ENCODE results near the gene AP3S2. TPM values are rescaled to one million over a fixed set of nuclear protein-coding genes. Genes with fewer than 3 reads are reported as not detected.
A peak's percentile ranks its signal among the peaks of the same experiment; 100 is the strongest.
"Not testable (repeated sequence)": the region's sequence is repeated elsewhere in the genome, so short reads cannot be mapped to it uniquely, and the experiment has no call there.

The AP3S2 gene
- total RNA-seq, 4 donors from 2014 or later, result 15.5 to 70.4 (median 28.4) TPM

DNA sequence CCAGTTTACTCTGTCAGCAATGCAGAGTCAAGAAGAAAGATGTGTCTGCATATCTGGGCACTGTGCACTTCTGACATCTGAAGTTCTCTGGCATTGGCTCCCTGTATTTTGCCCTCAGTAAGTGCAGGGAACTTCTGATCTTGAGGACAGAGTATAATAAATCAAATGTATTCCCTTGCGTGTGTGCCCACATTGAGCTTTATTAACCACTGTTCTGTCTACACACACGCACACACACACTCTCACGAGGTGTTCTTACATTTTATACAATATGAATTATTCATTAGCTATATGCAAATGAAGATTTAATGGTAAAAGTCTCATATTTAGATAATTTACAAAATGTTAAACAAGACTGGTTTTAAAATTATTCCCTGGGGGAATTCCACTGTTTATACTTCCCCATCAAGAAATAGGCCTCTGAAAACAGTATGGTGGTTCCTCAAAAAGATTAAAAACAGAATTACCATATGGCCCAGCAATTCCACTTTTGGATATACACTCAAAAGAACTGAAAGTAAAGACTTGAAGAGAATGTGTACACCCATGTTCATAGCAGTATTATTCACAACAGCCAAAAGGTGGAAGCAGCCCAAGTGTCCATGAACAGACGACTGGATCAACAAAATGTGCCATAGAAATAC, 54.5 kb downstream of the AP3S2 start:
- no peak overlapping the region for H3K4me3 ChIP-seq
- no peaks in the 10 kb centered on the region for H3K27me3 ChIP-seq
- peaks cover 50% of the 10 kb centered on the region for H3K4me1 ChIP-seq
- 82% methylated on average over 4 of the region's 4 CpGs for WGBS
- H3K9me3 ChIP-seq, result no peaks in the 10 kb centered on the region
- H3K36me3 ChIP-seq, result peaks cover 21% of the 10 kb centered on the region
- DNase-seq (ENCODE audit: low spot score in 2 of 2), result no peak
- H3K27ac ChIP-seq, result peak overlapping the region; percentile 96
- TF ChIP-seq POLR2AphosphoS5 (IDR thresholded peaks at IDR 0.05) (no peak), CTCF (IDR thresholded peaks at IDR 0.05) (no peak), EP300 (IDR thresholded peaks at IDR 0.05) (no peak), POLR2A (IDR thresholded peaks at IDR 0.05) (no peak)

DNA sequence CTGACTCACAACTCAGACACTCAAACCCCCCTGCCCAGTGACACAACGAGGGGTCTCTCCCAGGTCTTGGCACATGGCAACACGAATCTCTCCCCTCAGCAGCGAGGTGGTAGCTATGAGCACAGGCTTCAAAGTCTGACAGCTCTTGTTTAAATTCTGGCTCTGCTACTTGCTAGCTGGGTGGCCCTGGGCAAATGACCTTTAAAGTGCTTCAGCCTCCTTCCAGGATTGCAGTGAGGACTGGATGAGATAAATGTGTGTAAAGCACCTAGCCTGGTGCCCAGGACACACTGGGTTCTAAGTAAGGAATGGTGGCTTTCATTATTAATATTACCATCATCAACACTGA, 56.0 kb downstream of the AP3S2 start:
- Histone ChIP-seq H3K27ac (peak overlapping the region; percentile 96), H3K36me3 (peaks cover 30% of the 10 kb centered on the region), H3K4me3 (no peak overlapping the region), H3K4me1 (peaks cover 58% of the 10 kb centered on the region), H3K9me3 (no peaks in the 10 kb centered on the region), H3K27me3 (no peaks in the 10 kb centered on the region)
- WGBS, result 44% methylated on average over 3 of the region's 3 CpGs
- no peak for DNase-seq (ENCODE audit: low spot score in 2 of 2)
- TF ChIP-seq POLR2AphosphoS5 (IDR thresholded peaks at IDR 0.05), result no peak
- no peak for TF ChIP-seq POLR2A (IDR thresholded peaks at IDR 0.05)
- no peak for TF ChIP-seq EP300 (IDR thresholded peaks at IDR 0.05)
- TF ChIP-seq CTCF (IDR thresholded peaks at IDR 0.05), result no peak

DNA sequence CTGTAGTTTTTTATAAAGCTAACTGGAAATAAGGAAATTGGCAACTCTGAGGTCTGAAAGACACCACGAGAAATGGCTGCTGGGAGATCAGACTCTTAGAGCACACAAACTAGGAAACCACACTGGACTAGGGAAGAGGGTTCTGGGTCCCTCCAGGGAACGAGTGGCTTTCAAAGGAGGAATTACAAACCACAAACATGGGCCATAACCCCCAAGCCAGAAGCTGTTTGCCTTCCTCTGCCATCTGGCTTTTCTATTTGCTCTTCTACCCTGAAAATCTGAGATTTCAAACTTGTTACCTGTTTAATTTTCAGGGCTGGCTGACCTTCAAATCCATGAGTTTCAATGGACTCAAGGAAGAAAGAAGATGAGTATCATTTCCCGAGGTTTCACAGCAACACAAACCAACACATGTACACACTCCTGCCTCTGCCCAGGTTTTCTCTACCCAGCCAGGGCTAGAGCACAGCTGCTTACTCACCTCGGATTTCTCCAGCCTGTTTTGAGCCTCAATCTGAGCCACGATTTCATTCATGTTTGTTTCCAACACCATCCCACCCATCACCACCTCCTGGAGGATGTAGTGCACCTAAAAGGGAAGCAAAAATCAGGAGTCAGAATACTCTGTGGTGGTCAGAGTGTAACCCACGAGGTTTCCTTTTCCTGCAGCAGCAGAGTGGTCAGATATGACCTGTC, 56.5 kb downstream of the AP3S2 start:
- H3K9me3 ChIP-seq, result no peaks in the 10 kb centered on the region
- no peaks in the 10 kb centered on the region for H3K27me3 ChIP-seq
- H3K36me3 ChIP-seq, result peaks cover 30% of the 10 kb centered on the region
- peak overlapping the region; percentile 96 for H3K27ac ChIP-seq
- 36% methylated on average over 6 of the region's 6 CpGs for WGBS
- peak overlapping the region; percentile 16 for H3K4me3 ChIP-seq
- TF ChIP-seq CTCF (IDR thresholded peaks at IDR 0.05) (no peak), POLR2A (IDR thresholded peaks at IDR 0.05) (no peak), POLR2AphosphoS5 (IDR thresholded peaks at IDR 0.05) (no peak)
- peaks cover 58% of the 10 kb centered on the region for H3K4me1 ChIP-seq
- no peak for DNase-seq (ENCODE audit: low spot score in 2 of 2)

- WGBS, result 37% methylated on average over 10 of the region's 11 CpGs
- H3K27me3 ChIP-seq, result no peaks in the 10 kb centered on the region
- no peaks in the 10 kb centered on the region for H3K9me3 ChIP-seq
- no peak for DNase-seq (ENCODE audit: low spot score in 2 of 2)
- peak overlapping the region; percentile 96 for H3K27ac ChIP-seq
- peak in 2 of 3 donors; percentile 35 to 60 for TF ChIP-seq POLR2AphosphoS5 (IDR thresholded peaks at IDR 0.05)
- no peak for TF ChIP-seq POLR2A (IDR thresholded peaks at IDR 0.05)
- no peak for TF ChIP-seq EP300 (IDR thresholded peaks at IDR 0.05)
- H3K4me3 ChIP-seq, result peak overlapping the region; percentile 16
- H3K4me1 ChIP-seq, result peaks cover 58% of the 10 kb centered on the region
- peaks cover 30% of the 10 kb centered on the region for H3K36me3 ChIP-seq
Observed at GRCh38 chr15:89836267-89837133, 57.3 kb downstream of the AP3S2 start.

DNA sequence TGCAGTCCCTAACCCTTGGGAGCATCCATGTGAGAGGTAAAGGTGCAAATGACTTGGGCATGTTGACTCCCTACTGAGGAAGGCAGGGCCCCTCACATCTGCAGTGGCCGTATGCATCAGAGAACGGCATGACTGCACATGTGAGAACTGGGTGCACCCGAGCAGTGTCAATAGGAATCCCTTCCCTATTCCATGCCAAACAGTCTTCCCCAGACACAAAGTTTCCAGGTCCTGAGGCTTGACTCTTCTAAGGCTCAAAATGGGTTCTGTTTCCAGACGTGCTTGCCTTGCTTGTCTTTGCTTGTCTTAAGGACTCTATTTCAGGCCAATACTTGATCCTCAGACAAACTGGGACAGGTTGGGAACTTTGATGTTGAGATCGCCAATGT, 58.6 kb downstream of the AP3S2 start:
- peaks cover 25% of the 10 kb centered on the region for H3K36me3 ChIP-seq
- no peaks in the 10 kb centered on the region for H3K9me3 ChIP-seq
- no peak for TF ChIP-seq CTCF (IDR thresholded peaks at IDR 0.05)
- TF ChIP-seq POLR2AphosphoS5 (IDR thresholded peaks at IDR 0.05), result peak in 1 of 3 donors; percentile 74
- H3K4me3 ChIP-seq, result no peak overlapping the region
- no peaks in the 10 kb centered on the region for H3K27me3 ChIP-seq
- H3K27ac ChIP-seq, result peak overlapping the region; percentile 96
- no peak for DNase-seq (ENCODE audit: low spot score in 2 of 2)
- peaks cover 58% of the 10 kb centered on the region for H3K4me1 ChIP-seq
- WGBS, result 62% methylated on average over 5 of the region's 5 CpGs

DNA sequence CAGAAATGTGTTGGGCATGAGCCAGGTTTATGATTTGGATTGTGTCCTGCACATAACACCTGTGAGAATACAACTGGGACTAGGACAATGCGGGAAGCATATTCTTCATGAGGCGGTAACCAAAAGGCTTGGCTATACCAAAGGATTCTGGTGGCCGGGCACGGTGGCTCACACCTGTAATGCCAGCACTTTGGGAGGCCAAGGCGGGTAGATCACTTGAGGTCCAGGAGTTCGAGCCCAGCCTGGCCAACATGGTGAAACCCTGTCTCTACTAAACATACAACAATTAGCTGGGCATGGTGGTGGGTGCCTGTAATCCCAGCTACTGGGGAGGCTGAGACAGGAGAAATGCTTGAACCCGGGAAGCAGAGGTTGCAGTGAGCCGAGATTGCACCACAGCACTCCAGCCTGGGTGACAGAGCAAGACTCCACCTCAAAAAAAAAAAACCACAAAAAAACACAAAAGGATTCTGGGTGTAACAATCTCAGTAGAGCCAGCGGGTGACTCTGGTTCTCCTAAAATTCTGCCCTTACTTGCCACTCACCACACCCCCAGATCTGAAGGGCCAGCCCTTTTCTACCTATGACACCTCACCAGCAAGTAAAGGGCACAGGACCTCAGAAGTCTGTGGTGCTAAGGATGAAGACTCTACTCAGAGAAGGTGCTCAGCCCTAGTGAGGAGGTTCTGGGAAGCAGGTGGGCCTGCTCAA, 59.2 kb downstream of the AP3S2 start:
- H3K4me3 ChIP-seq; DNase-seq (ENCODE audit: low spot score in 2 of 2); H3K27me3 ChIP-seq; H3K9me3 ChIP-seq: not testable (repeated sequence)
- peak overlapping the region; percentile 96 for H3K27ac ChIP-seq
- H3K4me1 ChIP-seq, result peaks cover 58% of the 10 kb centered on the region
- 73% methylated on average over 9 of the region's 9 CpGs for WGBS
- peaks cover 25% of the 10 kb centered on the region for H3K36me3 ChIP-seq

Data from suprapubic skin (tissue), 4 donors.